ENCODE data around the gene TREML4. TPM values are rescaled to one million over a fixed set of nuclear protein-coding genes. Genes with fewer than 3 reads are reported as not detected.

The TREML4 gene
- total and polyA plus RNA-seq, 2 of the 8 experiments (the other 6 are each of a cell fraction or from before 2014, with no cell fraction given): not detected

- TF ChIP-seq CHD7 (IDR thresholded peaks at IDR 0.05; ENCODE audit: insufficient replicate concordance, low read length) (no peak), SP4 (IDR thresholded peaks at IDR 0.05; ENCODE audit: low read length) (no peak), NRF1 (IDR thresholded peaks at IDR 0.05; ENCODE audit: low read depth, low read length) (no peak), SIRT6 (IDR thresholded peaks at IDR 0.05; ENCODE audit: low read length) (no peak), RFX5 (IDR thresholded peaks at IDR 0.05; ENCODE audit: borderline replicate concordance, low read depth, low read length) (no peak), HDAC6 (IDR thresholded peaks at IDR 0.05; ENCODE audit: low read depth, low read length) (no peak), SAP30 (IDR thresholded peaks at IDR 0.05; ENCODE audit: insufficient read depth, insufficient replicate concordance, low read length) (no peak), BACH1 (IDR thresholded peaks at IDR 0.05; ENCODE audit: low read length) (no peak), EP300 (IDR thresholded peaks at IDR 0.05; ENCODE audit: borderline replicate concordance in 1 of 2, low read depth in 2 of 2, low read length in 2 of 2) (no peak), POLR2A (IDR thresholded peaks at IDR 0.05; ENCODE audit: control extremely low read depth in 1 of 2, low read depth in 2 of 2, low read length in 2 of 2) (no peak), GTF2F1 (IDR thresholded peaks at IDR 0.05; ENCODE audit: borderline replicate concordance, low read depth, low read length) (no peak), ZNF274 (IDR thresholded peaks at IDR 0.05; ENCODE audit: borderline replicate concordance, extremely low read depth, low read length) (no peak)
These were observed 27.8 kb upstream of the TREML4 start (continued) for GRCh38 chr6:41200296-41200900.
